ENCODE data around the gene B3GALNT2.

B3GALNT2 gene

GRCh38 chr1:235411489-235412486 lies 92.5 kb downstream of the B3GALNT2 start:
- DNase-seq (ENCODE audit: low spot score) = no peak

GRCh38 chr1:235410467-235410866 lies 93.8 kb downstream of the B3GALNT2 start:
- DNase-seq (ENCODE audit: low spot score) = no peak

- no peak for DNase-seq (ENCODE audit: low spot score)
These were observed 95.0 kb downstream of the B3GALNT2 start for GRCh38 chr1:235409042-235409820.

- DNase-seq (ENCODE audit: low spot score) = peak; percentile 16
These were observed 95.7 kb downstream of the B3GALNT2 start for GRCh38 chr1:235408503-235408960.

GRCh38 chr1:235407419-235407818 lies 96.8 kb downstream of the B3GALNT2 start:
- peak; percentile 65 for DNase-seq (ENCODE audit: low spot score)

- no peak for DNase-seq (ENCODE audit: low spot score)
These were observed 100.1 kb downstream of the B3GALNT2 start for GRCh38 chr1:235404190-235404589.

- DNase-seq (ENCODE audit: low spot score) = no peak
These were observed 100.7 kb downstream of the B3GALNT2 start for GRCh38 chr1:235403593-235403992.

GRCh38 chr1:235402457-235403200 lies 101.6 kb downstream of the B3GALNT2 start:
- DNase-seq (ENCODE audit: low spot score) = no peak

GRCh38 chr1:235401251-235401650 lies 103.0 kb downstream of the B3GALNT2 start:
- no peak for DNase-seq (ENCODE audit: low spot score)

Small RNA genes within 50 kb of the gene (small RNA-seq; reads per million reads assigned to genes)
- 0 reads per million in 2 experiments for gene MTCO3P46
- gene MTND4LP21 = 0 reads per million in 2 experiments
- 0 to 0.03 reads per million in 2 experiments for gene RPS21P1
